Chondrocyte (in vitro differentiated cells): Measurements from ENCODE around the gene DGKH. TPM values are rescaled to one million over a fixed set of nuclear protein-coding genes. Genes with fewer than 3 reads are reported as not detected.

Experiments
- DNase-seq: peaks from one replicate; pipeline ENCODE4 v3.0.0; 2021; ENCODE audit warnings: mixed read lengths, low spot score
- H3K27ac Mint-ChIP-seq: one replicate; pipeline ENCODE4 v1.8.0; 2021; ENCODE audit warnings: mild to moderate bottlenecking, moderate library complexity, mixed read lengths; ENCODE audit not compliant: unreplicated experiment
- H3K27me3 Mint-ChIP-seq: 2 replicates; pipeline ENCODE4 v1.8.0; 2021; ENCODE audit warnings: low read depth, mixed read lengths
- H3K36me3 Mint-ChIP-seq: 2 replicates; pipeline ENCODE4 v1.8.0; 2021; ENCODE audit warnings: low read depth, mixed read lengths
- H3K4me1 Mint-ChIP-seq: 2 replicates; pipeline ENCODE4 v1.8.0; 2021; ENCODE audit warnings: low read depth, mild to moderate bottlenecking, mixed read lengths
- H3K4me3 Mint-ChIP-seq: one replicate; pipeline ENCODE4 v1.8.0; 2021; ENCODE audit warnings: mild to moderate bottlenecking, moderate library complexity, mixed read lengths; ENCODE audit not compliant: unreplicated experiment
- H3K9me3 Mint-ChIP-seq: 2 replicates; pipeline ENCODE4 v1.8.0; 2021; ENCODE audit warnings: low read depth, mixed read lengths
- total RNA-seq: library from RNA; stranded (reverse); gene quantifications from 3 replicates; pipeline ENCODE4 v1.2.1, GENCODE V29; 2021
- TF ChIP-seq, protein P1 (sequence below): fragments of 200-600 bp; sonication (generic); IDR thresholded peaks from 2 replicates; pipeline ENCODE4 v1.5.0; 2021; ENCODE audit warnings: antibody characterized with exemption, mild to moderate bottlenecking, moderate library complexity

The DGKH gene
- total RNA-seq, 1 donor from 2014 or later, result 14.7 TPM

- Mint-ChIP-seq H3K36me3 (peaks cover 9% of the 10 kb centered on the region), H3K4me1 (peaks cover 16% of the 10 kb centered on the region), H3K27ac (no peak overlapping the region), H3K27me3 (no peaks in the 10 kb centered on the region), H3K4me3 (no peak overlapping the region), H3K9me3 (no peaks in the 10 kb centered on the region)
- TF ChIP-seq, protein P1, sequence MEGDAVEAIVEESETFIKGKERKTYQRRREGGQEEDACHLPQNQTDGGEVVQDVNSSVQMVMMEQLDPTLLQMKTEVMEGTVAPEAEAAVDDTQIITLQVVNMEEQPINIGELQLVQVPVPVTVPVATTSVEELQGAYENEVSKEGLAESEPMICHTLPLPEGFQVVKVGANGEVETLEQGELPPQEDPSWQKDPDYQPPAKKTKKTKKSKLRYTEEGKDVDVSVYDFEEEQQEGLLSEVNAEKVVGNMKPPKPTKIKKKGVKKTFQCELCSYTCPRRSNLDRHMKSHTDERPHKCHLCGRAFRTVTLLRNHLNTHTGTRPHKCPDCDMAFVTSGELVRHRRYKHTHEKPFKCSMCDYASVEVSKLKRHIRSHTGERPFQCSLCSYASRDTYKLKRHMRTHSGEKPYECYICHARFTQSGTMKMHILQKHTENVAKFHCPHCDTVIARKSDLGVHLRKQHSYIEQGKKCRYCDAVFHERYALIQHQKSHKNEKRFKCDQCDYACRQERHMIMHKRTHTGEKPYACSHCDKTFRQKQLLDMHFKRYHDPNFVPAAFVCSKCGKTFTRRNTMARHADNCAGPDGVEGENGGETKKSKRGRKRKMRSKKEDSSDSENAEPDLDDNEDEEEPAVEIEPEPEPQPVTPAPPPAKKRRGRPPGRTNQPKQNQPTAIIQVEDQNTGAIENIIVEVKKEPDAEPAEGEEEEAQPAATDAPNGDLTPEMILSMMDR, result no peak
- DNase-seq, result no peak
These were observed 184.2 kb downstream of the DGKH start for GRCh38 chr13:42232671-42233070.

DNA sequence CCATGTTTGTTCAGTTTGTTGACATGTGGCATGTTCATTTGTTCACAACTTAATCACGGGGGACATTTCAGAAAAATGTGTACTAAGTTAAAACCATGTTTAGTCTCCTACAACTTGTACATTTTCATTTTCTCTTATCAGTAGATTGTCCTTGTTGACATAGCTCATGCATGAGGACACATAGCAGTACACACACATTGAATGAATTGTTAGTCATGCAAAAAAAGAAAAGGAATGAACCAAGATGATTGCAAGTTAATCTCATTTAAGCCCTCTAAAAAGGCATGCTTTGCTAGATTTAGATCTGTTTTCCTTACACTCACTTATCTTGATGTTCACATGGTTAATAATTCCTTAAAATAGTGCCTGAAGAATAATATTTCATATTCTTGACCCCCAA, 185.3 kb downstream of the DGKH start:
- no peak overlapping the region for H3K27ac Mint-ChIP-seq
- no peak for DNase-seq
- no peaks in the 10 kb centered on the region for H3K9me3 Mint-ChIP-seq
- H3K4me3 Mint-ChIP-seq, result no peak overlapping the region
- peaks cover 16% of the 10 kb centered on the region for H3K4me1 Mint-ChIP-seq
- TF ChIP-seq, protein P1, result no peak
- H3K36me3 Mint-ChIP-seq, result peaks cover 7% of the 10 kb centered on the region
- H3K27me3 Mint-ChIP-seq, result no peaks in the 10 kb centered on the region

GRCh38 chr13:42239161-42239560, 190.7 kb downstream of the DGKH start:
- Mint-ChIP-seq H3K4me1 (peaks cover 19% of the 10 kb centered on the region), H3K27me3 (no peaks in the 10 kb centered on the region), H3K4me3 (no peak overlapping the region), H3K9me3 (no peaks in the 10 kb centered on the region), H3K36me3 (peaks cover 5% of the 10 kb centered on the region), H3K27ac (no peak overlapping the region)
- TF ChIP-seq, protein P1, result no peak
- no peak for DNase-seq

DNA sequence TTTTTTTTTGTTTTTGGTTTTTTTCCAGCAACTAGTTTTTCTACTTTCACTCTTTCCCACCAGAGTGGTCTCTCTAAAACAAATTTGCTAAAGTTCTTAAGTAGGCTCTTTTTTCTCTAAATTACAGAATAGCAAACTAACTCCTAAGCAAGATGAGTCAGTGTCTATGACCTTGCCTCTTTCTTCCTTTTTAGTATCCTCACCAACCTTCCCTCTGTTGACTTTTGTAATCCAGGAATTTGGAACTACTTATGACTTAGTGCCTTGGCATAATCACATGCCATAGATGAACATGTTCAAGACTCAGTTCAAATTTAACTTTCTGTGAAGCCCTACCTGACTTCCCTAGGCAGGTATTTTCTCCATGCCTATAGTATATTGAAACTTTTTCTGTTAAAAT, 191.2 kb downstream of the DGKH start:
- Mint-ChIP-seq H3K27me3 (no peaks in the 10 kb centered on the region), H3K9me3 (no peaks in the 10 kb centered on the region), H3K4me3 (no peak overlapping the region), H3K27ac (no peak overlapping the region), H3K4me1 (peaks cover 19% of the 10 kb centered on the region), H3K36me3 (peaks cover 5% of the 10 kb centered on the region)
- TF ChIP-seq, protein P1, result no peak
- no peak for DNase-seq

DNA sequence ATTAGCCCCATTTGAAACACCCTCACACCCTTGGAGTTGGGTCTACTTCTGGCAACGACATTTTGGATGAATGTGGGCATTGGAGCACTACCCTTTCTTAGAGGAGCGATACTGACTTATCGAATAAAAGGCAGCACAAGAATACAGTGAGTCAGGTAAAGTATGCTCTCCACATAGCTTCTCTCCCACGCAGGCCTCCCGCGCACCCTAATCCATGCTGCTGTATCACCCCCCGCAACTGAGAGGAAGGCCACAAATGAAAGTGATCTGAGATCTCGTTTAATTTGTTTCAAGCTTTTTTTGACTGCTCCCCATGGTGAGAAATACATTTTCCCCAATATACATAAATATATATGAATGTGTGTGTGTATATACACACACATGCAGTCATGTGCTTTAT, 198.1 kb downstream of the DGKH start:
- DNase-seq, result no peak
- Mint-ChIP-seq H3K27ac (no peak overlapping the region), H3K9me3 (no peaks in the 10 kb centered on the region), H3K4me1 (peaks cover 2% of the 10 kb centered on the region), H3K36me3 (peaks cover 3% of the 10 kb centered on the region), H3K27me3 (peaks cover 2% of the 10 kb centered on the region), H3K4me3 (no peak overlapping the region)
- TF ChIP-seq, protein P1, result no peak
